Measurements from ENCODE around the gene BSN.

DNA sequence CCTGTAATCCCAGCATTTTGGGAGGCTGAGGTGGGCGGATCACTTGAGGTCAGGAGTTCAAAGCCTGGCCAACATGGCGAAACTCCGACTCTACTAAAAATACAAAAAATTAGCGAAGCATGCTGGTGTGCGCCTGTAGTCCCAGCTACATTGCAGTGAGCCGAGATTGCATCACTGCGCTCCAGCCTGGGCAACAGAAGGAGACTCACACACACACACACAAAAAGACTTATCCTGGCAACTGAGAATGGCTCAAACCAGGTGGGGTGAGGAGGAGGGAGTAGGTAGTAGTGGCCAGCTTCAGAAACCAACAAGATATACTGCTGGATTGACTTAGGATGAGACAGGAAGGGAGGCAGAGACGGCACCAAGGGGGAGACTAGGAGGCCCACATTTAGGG, 66.5 kb downstream of the BSN start:
- no peak for TF ChIP-seq CTCF (IDR thresholded peaks at IDR 0.05)
- TF ChIP-seq POLR2A (IDR thresholded peaks at IDR 0.05): no peak

Measured in heart left ventricle (tissue), 13 donors.